ENCODE measurements around the gene PCDHB9. TPM values are rescaled to one million over a fixed set of nuclear protein-coding genes. Genes with fewer than 3 reads are reported as not detected.
A peak's percentile ranks its signal among the peaks of the same experiment; 100 is the strongest.
"Not testable (repeated sequence)": the region's sequence is repeated elsewhere in the genome, so short reads cannot be mapped to it uniquely, and the experiment has no call there.

The PCDHB9 gene
- total and polyA plus RNA-seq, 2 experiments from 2014 or later = 0.33 to 1.2 TPM

DNA sequence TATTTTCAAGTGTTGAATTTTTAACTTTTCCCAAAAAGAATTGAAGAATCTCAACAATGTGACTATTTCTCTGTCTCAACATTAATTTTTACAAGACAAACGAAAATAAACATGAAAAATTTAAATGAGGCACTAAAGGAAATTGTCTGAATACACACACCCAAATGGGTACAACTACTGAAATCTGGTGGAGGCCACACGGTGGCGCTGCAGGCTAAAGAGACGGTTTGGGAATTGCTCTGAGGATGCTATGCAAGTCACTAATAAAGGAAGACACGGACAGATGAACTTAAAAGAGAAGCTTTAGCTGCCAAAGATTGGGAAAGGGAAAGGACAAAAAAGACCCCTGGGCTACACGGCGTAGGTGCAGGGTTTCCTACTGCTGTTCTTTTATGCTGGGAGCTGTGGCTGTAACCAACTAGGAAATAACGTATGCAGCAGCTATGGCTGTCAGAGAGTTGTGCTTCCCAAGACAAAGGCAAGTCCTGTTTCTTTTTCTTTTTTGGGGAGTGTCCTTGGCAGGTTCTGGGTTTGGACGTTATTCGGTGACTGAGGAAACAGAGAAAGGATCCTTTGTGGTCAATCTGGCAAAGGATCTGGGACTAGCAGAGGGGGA, 5.3 kb downstream of the PCDHB9 start, which contains the start of gene PCDHB10:
PCDHB10 (plus strand) TSS at position 244 of the 616 bp plus-strand sequence; CDS start at position 444, 200 bp downstream.
- Histone ChIP-seq H3K9me3 (ENCODE audit: low read depth) (peaks cover 8% of the 10 kb centered on the region), H3K4me1 (ENCODE audit: insufficient read depth) (no peaks in the 10 kb centered on the region), H3K36me3 (replicated peaks; ENCODE audit: insufficient read depth, low read depth) (no peaks in the 10 kb centered on the region), H2AFZ (no peak within 1 kb of the TSS), H3K4me2 (no peak within 1 kb of the TSS), H3K27ac (no peak within 1 kb of the TSS), H3K4me3 (no peak within 1 kb of the TSS), H4K20me1 (ENCODE audit: insufficient read depth, poor library complexity, severe bottlenecking) (no peaks in the 10 kb centered on the region), H3K79me2 (no peaks in the 10 kb centered on the region), H3K9me2 (replicated peaks; ENCODE audit: insufficient read depth) (no peaks in the 10 kb centered on the region), H3K27me3 (no peaks in the 10 kb centered on the region)
- peak; percentile 28 for DNase-seq (ENCODE audit: low spot score)
- TF ChIP-seq, protein P1, sequence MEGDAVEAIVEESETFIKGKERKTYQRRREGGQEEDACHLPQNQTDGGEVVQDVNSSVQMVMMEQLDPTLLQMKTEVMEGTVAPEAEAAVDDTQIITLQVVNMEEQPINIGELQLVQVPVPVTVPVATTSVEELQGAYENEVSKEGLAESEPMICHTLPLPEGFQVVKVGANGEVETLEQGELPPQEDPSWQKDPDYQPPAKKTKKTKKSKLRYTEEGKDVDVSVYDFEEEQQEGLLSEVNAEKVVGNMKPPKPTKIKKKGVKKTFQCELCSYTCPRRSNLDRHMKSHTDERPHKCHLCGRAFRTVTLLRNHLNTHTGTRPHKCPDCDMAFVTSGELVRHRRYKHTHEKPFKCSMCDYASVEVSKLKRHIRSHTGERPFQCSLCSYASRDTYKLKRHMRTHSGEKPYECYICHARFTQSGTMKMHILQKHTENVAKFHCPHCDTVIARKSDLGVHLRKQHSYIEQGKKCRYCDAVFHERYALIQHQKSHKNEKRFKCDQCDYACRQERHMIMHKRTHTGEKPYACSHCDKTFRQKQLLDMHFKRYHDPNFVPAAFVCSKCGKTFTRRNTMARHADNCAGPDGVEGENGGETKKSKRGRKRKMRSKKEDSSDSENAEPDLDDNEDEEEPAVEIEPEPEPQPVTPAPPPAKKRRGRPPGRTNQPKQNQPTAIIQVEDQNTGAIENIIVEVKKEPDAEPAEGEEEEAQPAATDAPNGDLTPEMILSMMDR (IDR thresholded peaks at IDR 0.05; ENCODE audit: poor library complexity) = peak; percentile 41
- TF ChIP-seq EZH2 (IDR thresholded peaks at IDR 0.05; ENCODE audit: borderline replicate concordance) = no peak
- WGBS (ENCODE audit: low lambda C conversion rate, missing lambda C conversion rate) = 27% methylated on average over 10 of the region's 10 CpGs

DNA sequence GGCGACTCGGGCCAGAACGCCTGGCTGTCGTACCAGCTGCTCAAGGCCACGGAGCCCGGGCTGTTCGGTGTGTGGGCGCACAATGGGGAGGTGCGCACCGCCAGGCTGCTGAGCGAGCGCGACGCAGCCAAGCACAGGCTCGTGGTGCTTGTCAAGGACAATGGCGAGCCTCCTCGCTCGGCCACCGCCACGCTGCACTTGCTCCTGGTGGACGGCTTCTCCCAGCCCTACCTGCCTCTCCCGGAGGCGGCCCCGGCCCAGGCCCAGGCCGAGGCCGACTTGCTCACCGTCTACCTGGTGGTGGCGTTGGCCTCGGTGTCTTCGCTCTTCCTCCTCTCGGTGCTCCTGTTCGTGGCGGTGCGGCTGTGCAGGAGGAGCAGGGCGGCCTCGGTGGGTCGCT, 7.4 kb downstream of the PCDHB9 start:
- H3K36me3 ChIP-seq (replicated peaks; ENCODE audit: insufficient read depth, low read depth); DNase-seq (ENCODE audit: low spot score); H3K9me2 ChIP-seq (replicated peaks; ENCODE audit: insufficient read depth); H3K4me1 ChIP-seq (ENCODE audit: insufficient read depth); H3K27me3 ChIP-seq; H4K20me1 ChIP-seq (ENCODE audit: insufficient read depth, poor library complexity, severe bottlenecking); H2AFZ ChIP-seq; H3K79me2 ChIP-seq; H3K4me3 ChIP-seq; H3K27ac ChIP-seq; H3K4me2 ChIP-seq; H3K9me3 ChIP-seq (ENCODE audit: low read depth): not testable (repeated sequence)
- 100% methylated on average over 4 of the region's 37 CpGs for WGBS (ENCODE audit: low lambda C conversion rate, missing lambda C conversion rate)

DNA sequence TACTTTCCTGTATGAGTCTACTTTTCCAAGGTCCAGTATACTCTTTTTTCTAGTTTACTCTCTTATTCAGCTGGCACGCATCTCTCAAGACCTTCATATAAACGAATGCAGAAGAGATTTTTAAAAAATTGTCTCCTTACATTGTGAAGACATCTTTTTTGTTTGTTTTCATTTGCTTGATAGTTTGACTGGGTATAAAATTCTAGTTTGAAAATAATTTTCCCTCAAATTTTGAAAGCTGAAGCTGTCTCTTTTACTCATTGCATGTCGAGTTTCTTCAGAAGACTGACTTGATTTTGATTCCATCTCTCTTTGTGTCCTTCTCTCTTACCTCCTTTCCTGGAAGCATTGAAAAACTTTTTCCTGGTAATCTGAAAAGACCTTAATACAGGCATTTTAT, 9.4 kb downstream of the PCDHB9 start:
- no peaks in the 10 kb centered on the region for H3K4me1 ChIP-seq (ENCODE audit: insufficient read depth)
- no peak overlapping the region for H3K27ac ChIP-seq
- no peak overlapping the region for H3K4me3 ChIP-seq
- H3K36me3 ChIP-seq (replicated peaks; ENCODE audit: insufficient read depth, low read depth) = no peaks in the 10 kb centered on the region
- peaks cover 8% of the 10 kb centered on the region for H3K9me3 ChIP-seq (ENCODE audit: low read depth)
- H3K27me3 ChIP-seq = no peaks in the 10 kb centered on the region
- H3K4me2 ChIP-seq = no peak overlapping the region
- no peaks in the 10 kb centered on the region for H3K79me2 ChIP-seq
- DNase-seq (ENCODE audit: low spot score) = no peak
- TF ChIP-seq, protein P1 (IDR thresholded peaks at IDR 0.05; ENCODE audit: poor library complexity) = no peak
- no peak for TF ChIP-seq EZH2 (IDR thresholded peaks at IDR 0.05; ENCODE audit: borderline replicate concordance)
- TF ChIP-seq EZH2phosphoT487 (IDR thresholded peaks at IDR 0.05; ENCODE audit: low read depth, severe bottlenecking, unreplicated experiment) = no peak
- whole genome bisulfite sequencing (ENCODE audit: low lambda C conversion rate, missing lambda C conversion rate) = 81% methylated on average over 3 of the region's 3 CpGs
- H3K9me2 ChIP-seq (replicated peaks; ENCODE audit: insufficient read depth) = no peaks in the 10 kb centered on the region
- H4K20me1 ChIP-seq (ENCODE audit: insufficient read depth, poor library complexity, severe bottlenecking) = no peaks in the 10 kb centered on the region
- no peak overlapping the region for H2AFZ ChIP-seq

DNA sequence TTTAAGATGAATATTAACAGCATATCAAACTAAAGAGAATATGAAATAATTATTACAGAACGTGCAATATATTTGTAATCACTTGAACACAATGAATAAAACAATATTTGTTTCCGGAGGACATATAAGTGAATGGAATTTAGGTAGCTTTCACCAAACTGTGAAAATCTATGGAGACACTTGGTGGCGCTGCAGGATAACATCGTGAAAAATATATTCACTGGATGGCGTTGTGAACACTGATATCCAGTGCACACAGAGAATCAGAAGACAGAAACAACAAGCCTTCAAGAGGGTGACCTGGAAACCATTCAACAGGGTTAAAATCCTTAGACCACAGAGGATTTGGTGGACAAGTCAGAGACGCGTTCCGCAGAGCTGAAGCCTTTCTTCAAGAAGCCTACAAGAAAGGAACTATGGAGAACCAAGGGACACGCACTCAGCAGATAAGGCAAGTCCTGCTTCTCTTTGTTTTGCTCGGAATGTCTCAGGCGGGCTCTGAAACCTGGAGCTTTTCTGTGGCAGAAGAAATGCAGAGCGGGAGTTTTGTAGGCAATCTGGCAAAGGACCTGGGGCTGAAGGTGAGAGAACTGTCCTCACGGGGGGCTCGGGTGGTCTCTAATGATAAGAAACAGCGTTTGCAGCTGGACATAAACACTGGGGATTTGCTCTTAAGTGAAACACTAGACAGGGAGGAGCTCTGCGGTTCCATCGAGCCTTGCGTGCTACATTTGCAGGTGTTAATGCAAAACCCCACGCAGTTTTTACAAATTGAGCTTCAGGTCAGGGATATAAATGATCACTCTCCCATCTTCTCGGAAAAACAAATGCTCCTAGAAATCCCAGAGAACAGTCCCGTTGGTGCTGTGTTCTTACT, 12.6 kb downstream of the PCDHB9 start, which contains the start of gene PCDHB11:
PCDHB11 (plus strand) TSS at position 269 of the 877 bp plus-strand sequence; CDS start at position 417, 148 bp downstream.
- Histone ChIP-seq H2AFZ (no peak within 1 kb of the TSS), H3K4me2 (no peak within 1 kb of the TSS), H3K9me3 (ENCODE audit: low read depth) (peaks cover 11% of the 10 kb centered on the region)

DNA sequence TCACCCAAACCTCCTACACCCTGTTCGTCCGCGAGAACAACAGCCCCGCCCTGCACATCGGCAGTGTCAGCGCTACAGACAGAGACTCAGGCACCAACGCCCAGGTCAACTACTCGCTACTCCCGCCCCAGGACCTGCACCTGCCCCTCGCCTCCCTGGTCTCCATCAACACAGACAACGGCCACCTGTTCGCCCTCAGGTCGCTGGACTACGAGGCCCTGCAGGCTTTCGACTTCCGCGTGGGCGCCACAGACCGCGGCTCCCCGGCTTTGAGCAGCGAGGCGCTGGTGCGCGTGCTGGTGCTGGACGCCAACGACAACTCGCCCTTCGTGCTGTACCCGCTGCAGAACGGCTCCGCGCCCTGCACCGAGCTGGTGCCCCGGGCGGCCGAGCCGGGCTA, 14.2 kb downstream of the PCDHB9 start:
- not testable (repeated sequence) for H3K9me2 ChIP-seq (replicated peaks; ENCODE audit: insufficient read depth); H3K4me2 ChIP-seq; H3K4me1 ChIP-seq (ENCODE audit: insufficient read depth); H4K20me1 ChIP-seq (ENCODE audit: insufficient read depth, poor library complexity, severe bottlenecking); H2AFZ ChIP-seq; H3K27me3 ChIP-seq; DNase-seq (ENCODE audit: low spot score); H3K79me2 ChIP-seq; H3K27ac ChIP-seq; H3K9me3 ChIP-seq (ENCODE audit: low read depth); H3K36me3 ChIP-seq (replicated peaks; ENCODE audit: insufficient read depth, low read depth); H3K4me3 ChIP-seq
- 52% methylated on average over 23 of the region's 38 CpGs for WGBS (ENCODE audit: low lambda C conversion rate, missing lambda C conversion rate)

More for the DNA sequence above, 12.6 kb downstream of the PCDHB9 start, which contains the start of gene PCDHB11:
- H3K4me1 ChIP-seq (ENCODE audit: insufficient read depth) = no peaks in the 10 kb centered on the region
- H3K4me3 ChIP-seq = no peak within 1 kb of the TSS
- H3K9me2 ChIP-seq (replicated peaks; ENCODE audit: insufficient read depth) = no peaks in the 10 kb centered on the region
- H3K27me3 ChIP-seq = no peaks in the 10 kb centered on the region
- no peak for TF ChIP-seq EZH2 (IDR thresholded peaks at IDR 0.05; ENCODE audit: borderline replicate concordance)
- no peak for TF ChIP-seq EZH2phosphoT487 (IDR thresholded peaks at IDR 0.05; ENCODE audit: low read depth, severe bottlenecking, unreplicated experiment)
- TF ChIP-seq, protein P1 (IDR thresholded peaks at IDR 0.05; ENCODE audit: poor library complexity) = peak; percentile 16
- H3K27ac ChIP-seq = no peak within 1 kb of the TSS
- WGBS (ENCODE audit: low lambda C conversion rate, missing lambda C conversion rate) = 68% methylated on average over 21 of the region's 21 CpGs
- DNase-seq (ENCODE audit: low spot score) = no peak
- H3K79me2 ChIP-seq = no peaks in the 10 kb centered on the region
- no peaks in the 10 kb centered on the region for H3K36me3 ChIP-seq (replicated peaks; ENCODE audit: insufficient read depth, low read depth)
- no peaks in the 10 kb centered on the region for H4K20me1 ChIP-seq (ENCODE audit: insufficient read depth, poor library complexity, severe bottlenecking)
